ENCODE measurements around the gene MGAT1. TPM values are rescaled to one million over a fixed set of nuclear protein-coding genes. Genes with fewer than 3 reads are reported as not detected.
A peak's percentile ranks its signal among the peaks of the same experiment; 100 is the strongest.

MGAT1 gene
- polyA plus RNA-seq, 3 donors = 97.5 to 180 (median 114) TPM

GRCh38 chr5:180809403-180810209 lies 7.0 kb upstream of the MGAT1 start:
- 3% methylated on average over 23 to 40 of the region's 40 CpGs for whole genome bisulfite sequencing, 3 donors
- peak overlapping the region; percentile 79 for H3K27ac ChIP-seq (ENCODE audit: low read depth, low read length)

DNA sequence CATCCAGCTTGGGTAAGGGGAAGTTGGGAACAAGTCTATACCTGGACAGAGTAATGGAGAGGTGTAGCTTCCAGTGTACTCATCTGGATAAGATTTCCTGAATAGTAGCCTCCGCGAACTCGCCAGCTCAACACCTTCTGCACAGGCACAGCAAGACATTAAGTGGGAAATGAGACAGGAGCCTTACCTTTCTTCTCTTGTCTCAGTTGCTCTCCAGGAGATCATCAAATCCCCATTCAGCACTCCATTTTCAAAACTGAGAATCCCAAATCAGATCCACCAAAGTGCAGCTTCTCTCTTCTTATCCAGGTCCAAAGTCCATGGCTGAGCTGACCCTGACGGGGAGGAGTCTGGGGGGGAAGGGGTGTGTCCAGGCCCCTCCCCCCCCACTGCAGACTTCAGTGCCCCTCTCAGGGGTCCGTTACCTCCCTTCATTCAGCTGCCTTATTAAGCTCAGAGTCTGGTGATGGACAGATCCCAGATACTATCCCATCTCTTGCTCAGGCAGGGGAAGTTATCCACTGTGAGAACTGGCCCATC lies 5.9 kb upstream of the MGAT1 start:
- WGBS, 3 donors = 55 to 79% (median 61%) methylated on average over 5 of the region's 5 CpGs
- H3K27ac ChIP-seq (ENCODE audit: low read depth, low read length) = no peak overlapping the region

DNA sequence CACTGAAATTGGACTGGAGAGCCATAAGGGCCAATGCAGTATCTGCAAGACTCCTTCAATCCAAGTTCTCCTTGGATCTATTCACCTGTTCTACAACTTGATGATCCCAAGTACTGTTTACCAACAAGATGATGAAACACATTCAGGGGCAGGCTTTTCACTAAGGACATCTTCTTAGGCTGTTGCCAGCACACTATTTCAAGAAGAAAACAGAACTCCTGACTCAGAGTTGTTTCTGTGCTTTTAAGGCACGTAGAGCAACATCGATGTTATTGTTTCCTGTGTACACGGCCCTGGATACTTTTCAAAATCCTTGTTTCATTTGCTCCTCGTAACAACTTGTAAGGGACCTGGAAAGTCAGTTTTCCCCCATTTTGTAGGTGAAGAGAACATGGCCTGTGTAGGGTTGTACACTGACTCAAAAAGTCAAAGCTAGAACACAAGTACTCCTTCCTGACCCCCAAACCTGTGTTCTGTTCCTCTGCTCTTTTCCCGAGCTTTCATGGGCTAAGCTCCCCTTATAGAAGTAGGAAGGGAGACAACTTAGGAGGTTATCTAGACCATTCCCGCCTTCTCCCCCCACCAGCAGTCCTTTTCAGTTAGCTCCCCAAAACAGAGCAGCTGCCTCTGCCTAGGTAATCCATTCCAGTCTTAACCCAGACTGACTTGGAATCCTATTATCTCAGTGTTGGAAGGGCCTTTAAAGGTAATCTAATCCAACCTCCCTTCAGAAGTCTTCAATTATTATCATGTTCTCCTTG lies 5.2 kb upstream of the MGAT1 start:
- 30 to 64% (median 34%) methylated on average over 6 of the region's 6 CpGs for WGBS, 3 donors
- no peak overlapping the region for H3K27ac ChIP-seq (ENCODE audit: low read depth, low read length)

- WGBS, 3 donors = 64 to 83% (median 79%) methylated on average over 1 of the region's 1 CpG
- H3K27ac ChIP-seq (ENCODE audit: low read depth, low read length) = peak overlapping the region; percentile 7
These were observed 4.4 kb upstream of the MGAT1 start for GRCh38 chr5:180807046-180807445.

GRCh38 chr5:180806351-180807011 lies 3.9 kb upstream of the MGAT1 start:
- peak overlapping the region; percentile 7 for H3K27ac ChIP-seq (ENCODE audit: low read depth, low read length)
- 41 to 68% (median 55%) methylated on average over 9 of the region's 9 CpGs for WGBS, 3 donors

GRCh38 chr5:180804129-180804618 lies 1.6 kb upstream of the MGAT1 start:
- 62 to 83% (median 73%) methylated on average over 22 of the region's 22 CpGs for WGBS, 3 donors

GRCh38 chr5:180803181-180804128 lies 849 bp upstream of the MGAT1 start:
- 16 to 46% (median 18%) methylated on average over 41 of the region's 41 CpGs for WGBS, 3 donors

More at GRCh38 chr5:180804129-180804618, 1.6 kb upstream of the MGAT1 start:
- peak overlapping the region; percentile 45 for H3K27ac ChIP-seq (ENCODE audit: low read depth, low read length)

GRCh38 chr5:180801596-180802324 lies 846 bp downstream of the MGAT1 start:
- H3K27ac ChIP-seq (ENCODE audit: low read depth, low read length) = no peak overlapping the region
- WGBS, 3 donors = 9 to 11% (median 11%) methylated on average over 15 of the region's 15 CpGs

More at GRCh38 chr5:180803181-180804128, 849 bp upstream of the MGAT1 start:
- H3K27ac ChIP-seq (ENCODE audit: low read depth, low read length) = peak overlapping the region; percentile 93

DNA sequence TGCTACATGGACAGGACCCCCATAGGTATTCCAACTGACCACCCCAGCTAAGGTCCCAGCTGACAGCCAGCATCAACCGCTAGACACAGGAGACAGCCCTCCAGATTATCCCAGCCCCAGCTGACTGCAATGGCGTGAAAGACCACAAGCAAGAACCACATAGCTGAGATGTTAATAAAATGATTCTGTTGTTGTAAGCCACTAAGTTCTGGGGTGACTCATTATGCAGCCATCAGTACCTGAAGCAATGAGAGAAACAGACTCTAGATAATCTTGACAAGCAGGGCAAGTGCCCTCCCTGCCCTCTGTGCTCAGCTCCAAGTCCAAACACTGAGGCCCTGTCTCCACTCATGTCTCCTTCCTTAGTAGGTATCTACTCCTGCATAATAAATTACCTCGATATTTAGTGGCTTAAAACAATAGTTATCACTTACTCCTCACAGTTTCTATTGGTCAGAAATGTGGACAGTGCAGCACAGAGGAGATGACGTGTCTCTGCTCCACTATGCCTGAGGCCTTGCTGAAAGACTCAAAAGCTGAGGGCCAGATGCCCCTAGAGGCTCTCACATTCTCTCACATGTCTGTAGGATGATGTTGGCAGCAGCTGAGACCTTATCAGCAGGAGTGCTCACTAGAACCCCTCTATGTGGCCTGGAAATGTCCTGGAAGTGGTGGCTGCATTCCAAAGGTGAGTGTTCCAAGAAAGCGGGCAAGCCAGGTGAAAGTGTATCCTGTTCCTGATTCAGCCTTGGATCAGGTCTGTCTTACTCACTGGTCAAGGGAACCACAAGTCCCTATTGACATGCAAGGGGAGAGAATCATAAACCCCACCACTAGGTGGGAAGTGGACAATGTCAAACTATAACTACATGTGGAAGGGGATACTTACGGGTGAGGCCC lies 2.5 kb downstream of the MGAT1 start:
- 61 to 65% (median 62%) methylated on average over 6 of the region's 6 CpGs for WGBS, 3 donors
- H3K27ac ChIP-seq (ENCODE audit: low read depth, low read length) = no peak overlapping the region

GRCh38 chr5:180799194-180799593 lies 3.4 kb downstream of the MGAT1 start:
- 33 to 78% (median 71%) methylated on average over 4 of the region's 4 CpGs for WGBS, 3 donors
- H3K27ac ChIP-seq (ENCODE audit: low read depth, low read length) = no peak overlapping the region

GRCh38 chr5:180798193-180798592 lies 4.4 kb downstream of the MGAT1 start:
- WGBS, 3 donors = 79 to 89% (median 82%) methylated on average over 11 of the region's 11 CpGs
- H3K27ac ChIP-seq (ENCODE audit: low read depth, low read length) = no peak overlapping the region

- 67 to 73% (median 70%) methylated on average over 10 of the region's 10 CpGs for WGBS, 3 donors
- H3K27ac ChIP-seq (ENCODE audit: low read depth, low read length) = no peak overlapping the region
These were observed 5.1 kb downstream of the MGAT1 start for GRCh38 chr5:180797256-180798192.

DNA sequence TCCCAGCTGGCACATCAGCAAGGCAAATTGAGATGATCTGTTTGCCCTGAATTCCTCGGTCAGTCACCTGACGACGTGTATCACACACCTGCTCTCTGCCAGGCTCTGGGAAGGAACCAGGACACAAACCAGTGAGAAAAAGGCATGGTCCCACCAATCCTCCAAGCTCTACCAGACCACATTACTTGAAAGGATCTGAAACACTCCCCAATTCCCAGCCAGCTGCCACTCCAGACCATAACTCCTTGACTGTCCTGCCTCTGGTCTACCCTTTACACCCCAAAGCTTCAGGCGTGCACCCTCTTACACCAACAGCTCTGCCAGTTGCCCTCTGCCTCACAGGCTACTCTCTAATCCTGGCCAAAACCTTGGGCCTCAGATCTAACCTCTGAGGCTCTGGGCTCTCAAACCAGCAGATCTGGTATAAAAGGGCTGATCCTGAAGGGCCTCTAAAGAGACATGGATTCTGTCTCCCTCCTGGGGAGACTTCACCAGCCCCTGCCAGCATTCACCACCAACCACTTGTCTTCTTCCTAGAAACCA lies 6.8 kb downstream of the MGAT1 start:
- no peak overlapping the region for H3K27ac ChIP-seq (ENCODE audit: low read depth, low read length)
- 59 to 90% (median 62%) methylated on average over 4 of the region's 4 CpGs for WGBS, 3 donors

DNA sequence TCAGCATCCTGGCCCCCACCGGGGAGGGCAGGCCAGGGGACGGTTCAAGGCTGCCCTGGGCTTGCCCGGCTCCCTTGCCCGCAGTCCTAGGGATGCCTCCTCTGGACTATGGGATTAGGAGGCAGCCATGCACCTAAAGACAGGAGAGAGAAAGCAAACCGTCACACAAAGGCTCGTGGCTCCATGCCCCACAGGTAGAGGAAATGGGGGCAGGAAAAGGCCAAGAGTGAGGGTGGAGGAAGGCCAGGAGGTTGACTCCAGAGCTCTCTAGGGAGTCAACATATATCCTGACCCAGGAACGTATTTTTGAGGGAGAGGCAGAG lies 9.7 kb downstream of the MGAT1 start:
- 69 to 75% (median 72%) methylated on average over 7 of the region's 7 CpGs for WGBS, 3 donors

More for the DNA sequence above, 9.7 kb downstream of the MGAT1 start:
- H3K27ac ChIP-seq (ENCODE audit: low read depth, low read length) = no peak overlapping the region

Measured in adipose tissue (tissue), 3 donors.